ENCODE measurements around the gene DNASE2B. TPM values are rescaled to one million over a fixed set of nuclear protein-coding genes. Genes with fewer than 3 reads are reported as not detected.

The DNASE2B gene
- polyA plus RNA-seq, 2 of the 4 experiments (the other 2 are of a cell fraction) = not detected

GRCh38 chr1:84374991-84375696 lies 23.1 kb upstream of the DNASE2B start:
- Histone ChIP-seq H3K27ac (no peak overlapping the region), H3K9me3 (no peaks in the 10 kb centered on the region), H3K4me2 (no peak overlapping the region), H3K4me3 (no peak overlapping the region), H3K4me1 (no peaks in the 10 kb centered on the region)
- TF ChIP-seq ZNF302 (CRISPR knock-in tag; IDR thresholded peaks at IDR 0.05) (no peak), RNF2 (IDR thresholded peaks at IDR 0.05; ENCODE audit: borderline replicate concordance, low read depth) (no peak), FOSL2 (IDR thresholded peaks at IDR 0.05) (no peak), FOSL2 (CRISPR knock-in tag; IDR thresholded peaks at IDR 0.05) (no peak), RCOR1 (IDR thresholded peaks at IDR 0.05; ENCODE audit: low read depth, low read length) (no peak), MAZ (IDR thresholded peaks at IDR 0.05; ENCODE audit: borderline replicate concordance, low read depth, low read length) (no peak), NPAS2 (CRISPR knock-in tag; IDR thresholded peaks at IDR 0.05; ENCODE audit: borderline replicate concordance) (no peak), ZC3H11A (IDR thresholded peaks at IDR 0.05) (no peak), BHLHE40 (IDR thresholded peaks at IDR 0.05; ENCODE audit: low read depth, low read length) (no peak), USF2 (IDR thresholded peaks at IDR 0.05) (no peak), CHD4 (IDR thresholded peaks at IDR 0.05; ENCODE audit: borderline replicate concordance) (no peak), GATA3 (IDR thresholded peaks at IDR 0.05; ENCODE audit: borderline replicate concordance) (no peak), SREBF2 (IDR thresholded peaks at IDR 0.05) (no peak), JUN (IDR thresholded peaks at IDR 0.05) (no peak), PHF8 (IDR thresholded peaks at IDR 0.05; ENCODE audit: borderline replicate concordance, low read depth) (no peak), CEBPB (IDR thresholded peaks at IDR 0.05) (no peak), POLR2A (IDR thresholded peaks at IDR 0.05; ENCODE audit: low read length) (no peak), EP300 (IDR thresholded peaks at IDR 0.05) (no peak), ZSCAN20 (CRISPR knock-in tag; IDR thresholded peaks at IDR 0.05) (no peak), EHF (CRISPR knock-in tag; IDR thresholded peaks at IDR 0.05) (no peak), BCL3 (IDR thresholded peaks at IDR 0.05) (no peak)
- no peak for DNase-seq (ENCODE audit: low read depth in 1 of 2, low spot score in 1 of 2)
- no peak for FAIRE-seq
- ChIA-PET POLR2A (no interaction called here), CTCF (no interaction called here)
- ATAC-seq = no peak
- 85% methylated on average over 5 of the region's 5 CpGs for WGBS (ENCODE audit: missing lambda C conversion rate)

- H3K27ac ChIP-seq = no peak overlapping the region
- ChIA-PET CTCF (no interaction called here), POLR2A (interaction anchor here (0.6 kb wide), 1 partner anchor 153 kb away, joined by 3 read pairs; no protein-coding TSS in a partner anchor)
- H3K4me1 ChIP-seq = no peaks in the 10 kb centered on the region
- WGBS (ENCODE audit: missing lambda C conversion rate) = 64% methylated on average over 7 of the region's 7 CpGs
- no peak for TF ChIP-seq HDAC2 (IDR thresholded peaks at IDR 0.05)
- no peak for TF ChIP-seq CTCF (IDR thresholded peaks at IDR 0.05)
- no peak for TF ChIP-seq MYC (IDR thresholded peaks at IDR 0.05; ENCODE audit: borderline replicate concordance, low read length)
- no peak for TF ChIP-seq ZFP36 (IDR thresholded peaks at IDR 0.05; ENCODE audit: borderline replicate concordance, partially characterized antibody)
- TF ChIP-seq ZNF302 (CRISPR knock-in tag; IDR thresholded peaks at IDR 0.05) = no peak
- no peak for TF ChIP-seq ELK1 (IDR thresholded peaks at IDR 0.05; ENCODE audit: low read depth, low read length)
- no peak for TF ChIP-seq HOXB5 (CRISPR knock-in tag; IDR thresholded peaks at IDR 0.05)
- no peak for TF ChIP-seq NFE2L2 (conservative IDR thresholded peaks at IDR 0.05; ENCODE audit: low read length)
- no peak overlapping the region for H3K4me2 ChIP-seq
- no peaks in the 10 kb centered on the region for H3K9me3 ChIP-seq
- FAIRE-seq (no peak), DNase-seq (ENCODE audit: low read depth in 1 of 2, low spot score in 1 of 2) (no peak), ATAC-seq (no peak)
- H3K4me3 ChIP-seq = no peak overlapping the region
Observed at GRCh38 chr1:84376000-84376910, 22.0 kb upstream of the DNASE2B start.

Data from A549 (cell line).